Hematopoietic multipotent progenitor cell (in vitro differentiated cells): ENCODE measurements around the gene AIFM1. TPM values are rescaled to one million over a fixed set of nuclear protein-coding genes. Genes with fewer than 3 reads are reported as not detected.
"Not testable (repeated sequence)": the region's sequence is repeated elsewhere in the genome, so short reads cannot be mapped to it uniquely, and the experiment has no call there.

Experiments
- DNase-seq, 3 donors: peaks; one replicate each; pipeline ENCODE4 v3.0.0-alpha.2; 2011 to 2015; ENCODE audit warnings: low read depth in 2 of 3, low spot score in 2 of 3
- total RNA-seq: library from RNA; depleted of rRNA; stranded (reverse); fragments of >200 nt; gene quantifications from one replicate; pipeline ENCODE4 v1.2.3, GENCODE V29; 2012

The AIFM1 gene
- total RNA-seq, 1 donor = 10.0 TPM

DNA sequence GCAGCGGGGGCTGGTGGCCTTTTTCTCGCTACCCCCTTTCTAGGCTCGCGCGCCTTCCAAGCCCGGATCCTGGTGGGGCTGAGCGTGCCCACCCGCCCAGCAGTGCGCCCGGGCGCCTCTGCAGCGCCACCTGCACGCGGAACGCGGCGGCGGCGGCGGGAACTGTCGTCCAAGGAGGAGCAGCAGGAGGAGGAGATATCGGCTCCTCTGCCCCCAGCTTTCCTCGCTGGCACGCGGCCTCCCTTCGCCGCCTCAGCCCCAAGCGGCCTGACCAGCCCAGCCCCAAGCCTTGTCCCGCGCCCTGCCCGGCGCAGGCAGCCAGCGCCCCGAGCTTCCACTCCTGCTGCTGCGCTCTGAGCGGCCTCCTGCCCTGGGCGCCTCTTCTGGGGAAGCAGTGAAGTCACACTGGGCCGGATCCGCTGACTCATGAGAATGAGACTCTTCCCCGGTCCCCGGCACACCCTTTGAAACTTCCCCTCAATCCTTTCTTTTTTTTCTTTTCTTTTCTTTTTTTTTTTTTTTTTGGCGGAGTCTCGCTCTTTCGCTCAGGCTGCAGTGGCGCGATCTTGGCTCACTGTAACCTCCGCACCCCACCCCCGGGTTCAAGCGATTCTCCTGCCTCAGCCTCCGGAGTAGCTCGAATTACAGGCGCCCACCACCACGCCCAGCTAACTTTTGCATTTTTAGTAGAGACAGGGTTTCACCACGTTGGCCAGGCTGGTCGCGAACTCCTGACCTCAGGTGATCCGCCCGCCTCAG lies 44.7 kb downstream of the AIFM1 start:
- peak in 2 of 3 donors; percentile 77 to 78 for DNase-seq

DNA sequence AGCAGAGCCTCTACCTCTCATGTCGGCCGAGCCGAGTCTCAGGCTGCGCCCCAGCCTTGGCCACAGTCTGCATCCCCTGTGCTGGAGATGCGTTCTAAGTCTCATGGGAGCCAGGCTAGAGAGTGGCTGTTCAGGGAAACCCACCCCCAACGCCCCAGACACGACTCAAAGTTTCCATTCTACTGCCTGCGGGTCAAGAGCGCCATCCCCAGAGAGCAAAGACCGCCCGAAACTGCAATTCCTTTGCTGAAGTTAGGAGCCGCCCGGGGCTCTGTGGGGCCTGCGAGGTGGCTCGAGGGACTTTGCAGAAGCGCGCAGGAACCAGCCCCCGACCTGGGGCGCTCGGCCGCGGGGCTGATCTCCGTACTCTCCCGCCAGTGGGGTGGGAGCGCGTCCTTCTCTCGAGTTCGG lies 45.3 kb downstream of the AIFM1 start:
- DNase-seq = peak in 2 of 3 donors; percentile 51 to 56

DNA sequence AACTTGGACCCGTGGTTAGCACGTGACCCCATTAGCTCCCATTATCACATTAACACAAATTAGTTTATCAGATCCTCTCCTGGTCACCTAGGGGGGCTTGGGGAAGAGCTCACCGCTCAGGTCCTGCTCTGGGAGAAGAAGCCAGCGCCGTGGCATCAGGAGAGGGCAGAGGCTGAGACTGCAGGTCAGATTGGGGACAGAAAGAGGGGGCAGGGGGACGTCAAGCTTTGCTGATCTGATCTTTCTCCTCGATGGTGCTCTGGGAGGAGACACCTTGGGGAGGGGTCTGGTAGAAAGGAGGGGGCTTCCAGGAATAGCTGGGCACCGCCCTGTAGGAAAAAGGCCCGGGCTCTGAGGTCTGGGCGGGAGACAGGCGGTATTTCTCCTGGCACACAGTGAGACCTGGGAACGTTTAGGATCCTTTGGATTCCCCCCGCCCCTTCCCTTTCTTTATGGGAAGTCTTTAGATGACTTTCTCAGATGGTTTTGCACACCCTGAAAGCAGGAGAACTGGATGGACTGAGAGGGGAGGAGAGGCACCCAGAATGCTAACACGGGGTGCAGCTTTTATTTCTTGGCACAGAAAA lies 46.2 kb downstream of the AIFM1 start:
- DNase-seq = no peak

DNA sequence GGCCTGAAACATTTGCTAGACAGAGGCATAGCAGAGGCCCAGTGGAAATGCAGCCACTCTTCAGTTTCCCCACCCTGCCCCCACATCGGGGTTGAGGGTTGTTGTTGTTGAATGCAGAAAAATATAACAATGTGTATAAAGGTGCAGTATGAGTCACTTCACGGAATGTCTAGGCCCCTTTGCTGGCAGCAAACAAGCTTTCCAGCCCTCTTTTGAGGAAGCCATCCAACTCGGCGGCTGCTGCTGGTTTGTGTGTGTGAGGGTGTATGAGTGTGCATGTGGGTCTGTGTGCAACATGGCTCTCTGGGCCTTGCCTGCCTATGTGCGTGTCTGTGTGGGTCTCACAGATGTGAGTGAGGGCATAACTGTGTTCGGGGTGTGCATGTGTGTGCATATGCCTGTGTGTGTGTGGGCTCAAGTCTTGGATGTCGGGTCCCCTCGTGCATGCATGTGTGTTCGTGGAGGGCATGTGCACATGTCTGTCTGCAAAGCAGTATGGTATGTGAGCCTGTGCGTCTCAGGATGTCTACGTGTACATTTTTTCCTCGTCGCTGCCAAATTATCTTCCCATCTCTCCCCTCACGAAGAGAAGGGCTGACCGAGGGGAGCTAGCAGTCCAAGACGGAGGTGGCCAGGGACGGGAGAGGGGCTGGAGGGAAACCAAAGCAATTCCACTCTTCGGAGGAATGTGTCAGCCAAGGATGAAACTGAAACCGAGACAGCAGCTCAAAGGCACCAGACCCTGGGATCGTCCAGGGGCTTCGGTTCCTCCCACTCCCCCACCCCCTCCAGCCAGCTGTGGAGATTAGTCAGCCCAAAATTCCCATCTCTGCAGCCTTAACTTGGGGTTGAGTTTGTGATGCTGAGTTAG lies 47.0 kb downstream of the AIFM1 start:
- peak in 1 of 3 donors; percentile 47 for DNase-seq

DNA sequence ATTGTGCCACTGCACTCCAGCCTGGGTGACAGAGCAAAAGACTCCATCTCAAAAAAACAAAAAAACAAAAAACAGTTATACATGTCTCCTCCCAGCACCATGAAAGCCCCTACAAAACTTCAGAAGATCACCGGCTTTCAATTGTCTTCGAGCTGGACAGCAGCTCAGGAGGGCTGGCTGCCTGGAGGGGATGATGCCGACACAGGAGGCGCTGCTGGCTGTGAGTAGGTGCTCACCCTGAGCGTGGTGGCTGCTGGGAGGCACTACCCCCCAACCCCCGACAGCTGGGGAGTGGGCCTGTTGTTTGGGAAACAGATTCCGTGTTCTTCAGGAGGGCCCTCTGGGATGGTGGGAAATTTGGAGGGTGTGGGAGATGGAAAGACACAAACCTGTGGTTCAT lies 48.5 kb downstream of the AIFM1 start:
- DNase-seq = no peak

DNA sequence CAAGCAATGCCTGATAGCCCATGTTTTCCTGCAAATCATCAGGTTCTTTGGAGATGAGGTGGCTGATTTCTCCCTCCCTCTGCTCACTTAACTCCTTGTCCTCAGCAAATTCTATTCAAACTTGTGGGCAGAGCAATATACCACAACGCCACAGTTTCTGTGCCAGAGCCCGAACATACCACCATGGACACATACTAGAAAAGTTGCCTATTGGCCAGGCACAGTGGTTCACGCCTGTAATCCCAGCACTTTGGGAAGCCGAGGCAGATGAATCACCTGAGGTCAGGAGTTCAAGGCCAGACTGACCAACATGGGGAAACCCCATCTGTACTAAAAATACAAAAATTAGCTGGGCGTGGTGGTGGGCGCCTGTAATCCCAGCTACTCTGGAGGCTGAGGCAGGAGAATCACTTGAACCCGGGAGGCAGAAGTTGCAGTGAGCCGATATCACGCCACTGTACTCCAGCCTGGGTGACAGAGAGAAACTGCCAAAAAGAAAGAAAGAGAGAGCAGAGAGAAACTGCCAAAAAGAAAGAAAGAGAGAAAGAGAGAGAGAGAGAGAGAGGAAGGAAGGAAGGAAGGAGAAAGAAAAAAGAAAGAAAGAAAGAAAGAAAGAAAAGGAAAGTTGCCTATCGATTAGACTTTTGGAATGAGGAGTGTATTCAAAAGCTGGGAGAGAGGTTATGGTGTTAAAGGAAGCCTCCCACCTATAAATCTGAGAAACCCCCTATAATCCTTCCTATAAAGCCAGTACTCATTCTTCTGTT lies 50.3 kb downstream of the AIFM1 start:
- DNase-seq = not testable (repeated sequence)

DNA sequence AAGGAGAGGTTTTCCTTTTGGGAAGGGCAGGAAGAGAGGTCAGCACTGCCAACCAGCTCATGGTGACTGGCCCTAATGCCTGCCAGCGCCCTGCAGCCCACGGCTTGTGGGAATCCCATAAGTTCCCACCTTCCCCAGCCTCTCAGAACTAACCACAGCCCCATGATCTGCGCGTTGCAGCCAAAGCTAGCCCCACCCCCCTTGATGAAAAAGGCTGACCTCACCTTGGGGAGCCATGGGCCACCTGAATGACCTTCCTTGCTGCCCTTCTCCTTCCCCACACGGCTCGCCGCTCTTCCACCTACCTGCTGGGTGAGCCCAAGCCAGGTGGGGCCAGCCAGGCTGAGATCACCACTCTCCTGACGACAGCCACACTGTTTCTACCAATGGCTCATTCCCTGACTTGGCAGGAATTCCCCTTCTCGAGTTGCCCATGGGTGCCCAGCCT lies 51.5 kb downstream of the AIFM1 start:
- DNase-seq = no peak

DNA sequence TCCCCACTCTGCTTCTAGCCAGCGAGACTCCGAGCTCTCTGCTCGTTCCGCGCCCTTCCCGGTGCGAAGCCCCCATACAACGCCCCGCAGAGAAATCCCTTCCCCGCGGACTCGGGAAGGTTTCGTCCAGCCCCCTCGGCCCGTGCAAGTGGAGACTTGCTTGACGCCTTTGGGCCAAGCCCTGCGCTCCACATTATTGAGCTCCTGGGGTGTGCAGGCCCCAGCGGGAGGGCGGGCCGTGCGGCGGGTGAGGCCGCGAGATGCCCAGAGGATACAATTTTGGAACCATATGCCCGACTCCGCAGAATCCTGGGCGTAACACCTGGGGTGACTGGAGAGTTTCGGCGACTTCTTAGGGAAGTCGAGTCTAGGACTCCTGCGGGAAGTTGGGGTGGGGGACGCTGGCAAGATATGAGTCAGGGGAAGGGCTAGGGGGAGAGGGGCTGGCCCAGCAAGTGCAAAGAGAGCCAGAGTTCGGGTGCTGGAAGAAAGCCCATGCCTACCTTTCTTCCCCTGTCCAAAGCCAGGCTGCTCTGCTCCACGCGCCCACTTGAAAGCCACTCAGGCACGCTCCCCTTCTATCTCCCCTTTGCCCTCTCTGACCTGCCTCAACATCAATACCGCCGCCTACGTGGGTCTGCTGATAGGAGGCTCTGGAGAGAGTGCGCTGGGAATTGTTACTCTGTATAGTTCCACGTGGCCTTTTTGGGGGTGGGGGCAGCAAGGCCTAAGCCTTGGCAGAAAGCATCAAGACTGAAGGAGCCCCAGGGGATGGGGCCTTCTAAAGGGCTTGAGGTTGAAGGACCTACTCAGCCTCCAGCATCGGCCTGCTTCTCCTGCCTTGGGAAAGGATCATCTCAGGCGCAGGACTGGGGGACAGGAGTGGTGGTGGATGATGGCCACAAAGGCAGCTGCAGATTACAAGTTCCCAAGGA lies 54.2 kb downstream of the AIFM1 start:
- no peak for DNase-seq

DNA sequence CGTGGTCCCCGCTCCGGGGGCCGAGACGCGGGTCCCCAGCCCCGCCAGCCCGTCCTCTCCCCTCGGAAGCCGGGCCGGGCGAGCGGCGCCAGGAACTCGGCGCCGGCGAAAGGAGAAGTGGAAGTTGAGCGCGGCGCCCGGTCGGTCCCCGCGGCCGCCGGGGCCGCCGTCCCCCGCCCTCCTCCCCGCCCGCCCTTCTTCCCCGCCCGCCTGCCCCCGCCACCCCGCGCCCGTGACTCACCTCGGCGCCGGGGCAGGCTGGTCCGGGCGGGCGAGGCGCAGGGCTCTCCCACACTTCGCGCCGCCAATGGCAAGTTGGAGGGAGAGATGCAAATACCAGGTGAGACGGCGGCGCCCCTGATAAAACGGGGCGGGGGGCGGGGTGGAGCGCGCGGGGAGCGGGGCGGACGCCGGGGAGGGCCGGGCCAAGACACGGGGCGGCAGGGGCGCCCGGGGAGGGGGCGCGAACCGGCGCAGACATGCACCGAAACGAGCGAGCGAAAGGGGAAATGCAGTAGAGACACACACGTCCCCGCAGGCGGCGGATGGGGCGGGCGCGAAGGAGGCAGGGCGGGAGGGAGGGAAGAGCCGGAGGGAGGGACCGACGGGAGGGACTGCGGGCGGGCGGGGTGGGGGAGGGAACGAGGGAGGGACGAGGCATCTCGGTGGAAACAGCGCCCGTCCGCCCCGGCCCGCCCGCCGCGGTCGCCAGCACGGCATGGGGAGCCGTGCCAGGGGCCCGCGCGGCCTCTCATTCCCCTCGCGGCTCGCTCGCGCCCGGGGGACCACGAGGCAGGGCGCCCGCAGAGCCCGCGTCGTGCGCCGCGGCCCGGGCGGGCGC lies 55.0 kb downstream of the AIFM1 start, which contains the start of gene ELF4:
TSS of gene ELF4 (minus strand) at position 119 of the 841 bp plus-strand sequence. CDS start 29,167 bp downstream, outside the sequence.
- peak in 2 of 3 donors; percentile 69 to 76 for DNase-seq

DNA sequence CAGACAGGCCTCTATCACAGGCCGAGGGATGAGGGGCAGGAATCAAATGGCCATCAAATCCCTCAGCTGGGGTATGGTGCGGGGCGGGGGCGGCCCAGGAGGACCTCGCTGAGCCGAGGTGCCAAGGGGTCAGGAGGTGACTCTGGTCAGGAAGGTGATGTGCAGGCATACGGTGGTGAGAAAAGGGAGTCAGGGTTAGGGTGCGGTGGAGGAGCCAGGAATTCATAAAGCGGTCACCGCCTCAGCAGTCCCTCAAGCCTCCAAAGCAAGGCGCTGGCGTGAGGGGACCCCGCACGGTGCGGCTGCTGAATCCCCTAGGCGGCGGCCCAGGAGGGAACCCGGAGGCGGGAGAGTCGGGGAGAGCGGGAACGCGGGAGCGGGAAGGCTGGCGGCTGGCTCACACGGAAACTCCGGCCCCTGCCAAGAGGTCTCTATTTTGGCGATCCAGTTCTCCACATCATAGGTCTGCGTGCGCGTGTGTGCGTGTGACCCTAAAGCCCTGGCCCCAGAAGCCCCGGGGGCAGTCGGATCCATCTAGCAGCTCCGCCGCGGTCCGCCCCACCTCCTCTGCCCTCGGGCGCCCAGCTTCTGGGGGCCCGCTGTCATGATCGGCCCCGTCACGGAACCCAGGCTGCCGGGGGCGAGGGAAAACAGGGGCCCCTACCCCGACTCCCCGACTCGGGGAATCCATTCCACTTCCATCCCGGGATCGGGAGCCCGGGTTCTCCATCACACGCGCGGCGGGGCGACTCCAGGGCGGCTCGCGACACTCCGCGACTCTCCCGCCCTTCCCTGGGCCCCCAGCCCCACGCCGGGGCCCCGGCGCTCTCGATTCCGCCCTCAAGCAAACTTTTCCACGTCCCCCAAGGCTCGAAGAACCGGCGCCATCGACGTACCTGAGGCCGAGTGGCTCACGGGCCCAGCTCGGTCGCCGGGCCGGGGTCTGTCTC lies 55.9 kb downstream of the AIFM1 start:
- DNase-seq = no peak

DNA sequence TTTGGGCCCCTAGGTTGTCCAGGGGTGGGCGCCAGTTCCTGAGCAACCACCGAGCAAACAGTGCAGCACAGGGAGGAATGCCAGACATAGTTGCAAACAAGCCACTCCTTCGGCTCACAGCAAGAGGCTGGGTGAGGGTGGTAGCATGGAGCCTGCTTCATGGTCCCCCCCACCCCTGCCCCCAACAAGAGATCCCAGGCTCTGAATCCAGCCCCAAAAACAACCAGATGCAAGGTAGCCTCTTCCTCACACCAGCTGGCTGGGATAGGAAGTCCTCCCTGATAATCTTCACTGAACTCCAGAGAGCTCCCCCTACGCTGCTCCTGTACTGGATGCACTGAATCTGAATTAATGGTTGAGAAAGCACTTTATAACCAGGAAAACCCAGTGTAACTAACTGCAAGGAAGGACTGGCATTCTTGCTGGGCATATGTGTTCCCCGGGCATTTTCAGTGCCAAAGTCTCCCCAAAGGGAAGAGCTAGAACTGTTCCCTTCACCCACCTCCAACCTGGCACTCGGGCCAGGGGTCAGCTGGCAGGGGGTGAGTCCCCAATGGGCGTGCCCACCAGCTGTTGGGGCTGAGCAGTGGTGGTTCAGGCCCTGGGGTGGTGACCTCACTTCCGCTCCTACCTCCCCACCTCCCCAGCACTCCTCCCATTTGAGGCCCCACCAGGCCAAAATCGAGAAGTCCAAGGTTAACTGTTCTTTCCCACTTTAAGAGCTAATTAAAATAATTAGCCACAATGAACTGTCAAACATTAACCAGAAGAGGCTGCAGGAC lies 56.8 kb downstream of the AIFM1 start:
- DNase-seq = peak in 1 of 3 donors; percentile 47

DNA sequence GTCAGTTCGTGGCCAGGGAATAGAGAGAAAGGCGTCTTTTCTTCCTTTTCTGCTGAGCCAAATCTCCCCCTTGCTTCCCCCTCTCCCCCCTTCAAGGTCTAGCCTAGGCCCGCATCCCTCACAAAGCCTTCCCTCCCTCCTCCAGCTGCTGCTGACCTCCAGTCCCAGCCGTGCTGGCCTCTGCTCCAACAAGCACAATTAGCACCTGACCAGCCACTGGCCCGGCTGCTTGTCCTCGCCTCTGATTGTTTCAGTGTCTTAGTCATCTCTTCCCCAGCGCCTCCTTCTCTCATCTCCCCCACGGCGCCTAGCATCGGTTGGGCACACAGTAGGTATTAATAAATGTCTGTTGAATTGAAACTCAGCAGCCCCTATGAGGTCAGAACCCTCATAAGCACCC lies 59.6 kb downstream of the AIFM1 start:
- DNase-seq = no peak

DNA sequence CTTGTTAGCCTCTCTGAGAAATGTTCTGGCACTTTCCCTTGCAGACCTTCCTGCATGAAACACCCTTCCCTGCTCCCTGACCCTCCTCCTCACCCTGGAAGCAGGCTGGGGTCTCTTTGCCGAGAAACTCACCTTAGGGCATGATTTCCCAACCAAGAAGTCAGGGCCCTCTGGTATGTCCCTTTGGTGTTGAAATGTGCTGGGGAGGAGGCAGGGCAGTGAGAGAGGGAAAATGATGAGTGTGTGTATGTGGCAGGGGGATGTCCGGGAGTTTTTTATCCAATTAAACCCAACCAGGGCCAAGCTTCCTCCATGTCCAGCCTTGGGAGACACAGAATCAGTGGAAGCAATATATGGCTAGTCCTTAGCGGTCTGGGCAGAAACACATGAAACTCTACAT lies 60.4 kb downstream of the AIFM1 start:
- DNase-seq = no peak

DNA sequence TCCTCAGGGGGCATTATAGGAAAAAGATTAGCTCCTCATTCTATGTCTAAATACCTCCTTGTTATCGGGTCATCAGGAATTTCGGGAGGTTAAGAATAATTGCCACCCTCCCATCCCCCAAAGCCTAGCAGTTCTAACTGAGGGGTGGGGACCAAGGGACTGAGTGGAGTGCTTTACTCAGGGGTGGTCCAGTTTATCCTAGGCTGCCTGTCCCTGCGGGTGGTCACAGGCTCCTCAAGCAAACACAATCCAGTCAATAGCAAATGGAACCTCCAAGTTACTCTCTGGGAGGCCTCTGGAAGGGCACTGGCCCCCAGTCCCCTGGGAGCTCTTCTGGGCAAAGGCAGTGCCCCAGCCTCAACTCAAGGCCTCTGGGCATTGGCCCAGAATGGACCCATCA lies 62.0 kb downstream of the AIFM1 start:
- no peak for DNase-seq

DNA sequence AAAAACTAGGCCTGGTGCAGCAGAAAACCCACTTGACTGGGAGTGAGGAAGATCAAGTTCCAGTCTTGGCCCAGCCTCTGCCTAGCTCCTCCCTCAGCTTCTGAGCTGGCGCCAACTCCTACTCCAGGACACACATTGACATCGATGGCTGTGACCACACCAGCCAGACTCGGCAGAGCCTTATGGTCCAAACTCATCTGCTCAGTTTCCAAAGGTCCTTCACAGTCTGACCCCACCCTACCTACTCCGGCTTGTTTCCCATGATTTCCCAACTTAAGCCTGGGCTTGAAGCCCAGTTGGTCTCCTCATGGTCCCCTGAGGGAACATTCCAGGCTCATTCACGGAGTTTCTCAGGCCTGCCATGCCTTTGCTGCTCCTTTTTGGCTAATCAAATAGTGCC lies 65.5 kb downstream of the AIFM1 start:
- no peak for DNase-seq

DNA sequence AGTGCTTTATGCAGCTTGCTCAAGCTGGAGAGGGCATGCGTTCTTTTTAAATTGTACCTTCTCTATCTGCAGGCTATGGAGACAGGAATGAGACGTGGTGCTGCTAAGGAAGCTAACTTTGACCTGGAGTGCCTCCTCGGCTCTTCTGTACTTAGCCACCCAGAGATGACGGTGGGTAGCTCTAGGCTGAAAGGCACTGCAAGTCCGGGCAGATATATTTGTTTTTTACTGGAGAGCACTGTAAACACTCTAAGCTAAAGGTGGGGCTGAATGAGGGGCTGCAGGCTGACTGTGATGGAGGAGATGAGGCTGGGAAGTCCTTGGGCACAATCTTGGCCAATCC lies 67.5 kb downstream of the AIFM1 start:
- no peak for DNase-seq
